ENCODE measurements around the gene HMGN2.
"Not testable (repeated sequence)": the region's sequence is repeated elsewhere in the genome, so short reads cannot be mapped to it uniquely, and the experiment has no call there.

GRCh38 chr1:26515836-26516235, 43.6 kb downstream of the HMGN2 start:
- not testable (repeated sequence) for TF ChIP-seq CTCF (conservative IDR thresholded peaks at IDR 0.05; ENCODE audit: low read depth in 2 of 2); POLR2AphosphoS5 (IDR thresholded peaks at IDR 0.05; ENCODE audit: low read depth); EZH2 (IDR thresholded peaks at IDR 0.05; ENCODE audit: low read depth, unreplicated experiment); EZH2phosphoT487 (IDR thresholded peaks at IDR 0.05; ENCODE audit: unreplicated experiment); REST (IDR thresholded peaks at IDR 0.05; ENCODE audit: unreplicated experiment)
